ELF-1 (cell line): ENCODE data around the gene KNL1.
"Not testable (repeated sequence)": the region's sequence is repeated elsewhere in the genome, so short reads cannot be mapped to it uniquely, and the experiment has no call there.

Experiments
- DNase-seq: peaks from one replicate; pipeline ENCODE4 v3.0.0-alpha.2; 2016; ENCODE audit warnings: low read depth, low spot score

KNL1 gene, protein sequence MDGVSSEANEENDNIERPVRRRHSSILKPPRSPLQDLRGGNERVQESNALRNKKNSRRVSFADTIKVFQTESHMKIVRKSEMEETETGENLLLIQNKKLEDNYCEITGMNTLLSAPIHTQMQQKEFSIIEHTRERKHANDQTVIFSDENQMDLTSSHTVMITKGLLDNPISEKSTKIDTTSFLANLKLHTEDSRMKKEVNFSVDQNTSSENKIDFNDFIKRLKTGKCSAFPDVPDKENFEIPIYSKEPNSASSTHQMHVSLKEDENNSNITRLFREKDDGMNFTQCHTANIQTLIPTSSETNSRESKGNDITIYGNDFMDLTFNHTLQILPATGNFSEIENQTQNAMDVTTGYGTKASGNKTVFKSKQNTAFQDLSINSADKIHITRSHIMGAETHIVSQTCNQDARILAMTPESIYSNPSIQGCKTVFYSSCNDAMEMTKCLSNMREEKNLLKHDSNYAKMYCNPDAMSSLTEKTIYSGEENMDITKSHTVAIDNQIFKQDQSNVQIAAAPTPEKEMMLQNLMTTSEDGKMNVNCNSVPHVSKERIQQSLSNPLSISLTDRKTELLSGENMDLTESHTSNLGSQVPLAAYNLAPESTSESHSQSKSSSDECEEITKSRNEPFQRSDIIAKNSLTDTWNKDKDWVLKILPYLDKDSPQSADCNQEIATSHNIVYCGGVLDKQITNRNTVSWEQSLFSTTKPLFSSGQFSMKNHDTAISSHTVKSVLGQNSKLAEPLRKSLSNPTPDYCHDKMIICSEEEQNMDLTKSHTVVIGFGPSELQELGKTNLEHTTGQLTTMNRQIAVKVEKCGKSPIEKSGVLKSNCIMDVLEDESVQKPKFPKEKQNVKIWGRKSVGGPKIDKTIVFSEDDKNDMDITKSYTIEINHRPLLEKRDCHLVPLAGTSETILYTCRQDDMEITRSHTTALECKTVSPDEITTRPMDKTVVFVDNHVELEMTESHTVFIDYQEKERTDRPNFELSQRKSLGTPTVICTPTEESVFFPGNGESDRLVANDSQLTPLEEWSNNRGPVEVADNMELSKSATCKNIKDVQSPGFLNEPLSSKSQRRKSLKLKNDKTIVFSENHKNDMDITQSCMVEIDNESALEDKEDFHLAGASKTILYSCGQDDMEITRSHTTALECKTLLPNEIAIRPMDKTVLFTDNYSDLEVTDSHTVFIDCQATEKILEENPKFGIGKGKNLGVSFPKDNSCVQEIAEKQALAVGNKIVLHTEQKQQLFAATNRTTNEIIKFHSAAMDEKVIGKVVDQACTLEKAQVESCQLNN (N-terminal part only)

DNA sequence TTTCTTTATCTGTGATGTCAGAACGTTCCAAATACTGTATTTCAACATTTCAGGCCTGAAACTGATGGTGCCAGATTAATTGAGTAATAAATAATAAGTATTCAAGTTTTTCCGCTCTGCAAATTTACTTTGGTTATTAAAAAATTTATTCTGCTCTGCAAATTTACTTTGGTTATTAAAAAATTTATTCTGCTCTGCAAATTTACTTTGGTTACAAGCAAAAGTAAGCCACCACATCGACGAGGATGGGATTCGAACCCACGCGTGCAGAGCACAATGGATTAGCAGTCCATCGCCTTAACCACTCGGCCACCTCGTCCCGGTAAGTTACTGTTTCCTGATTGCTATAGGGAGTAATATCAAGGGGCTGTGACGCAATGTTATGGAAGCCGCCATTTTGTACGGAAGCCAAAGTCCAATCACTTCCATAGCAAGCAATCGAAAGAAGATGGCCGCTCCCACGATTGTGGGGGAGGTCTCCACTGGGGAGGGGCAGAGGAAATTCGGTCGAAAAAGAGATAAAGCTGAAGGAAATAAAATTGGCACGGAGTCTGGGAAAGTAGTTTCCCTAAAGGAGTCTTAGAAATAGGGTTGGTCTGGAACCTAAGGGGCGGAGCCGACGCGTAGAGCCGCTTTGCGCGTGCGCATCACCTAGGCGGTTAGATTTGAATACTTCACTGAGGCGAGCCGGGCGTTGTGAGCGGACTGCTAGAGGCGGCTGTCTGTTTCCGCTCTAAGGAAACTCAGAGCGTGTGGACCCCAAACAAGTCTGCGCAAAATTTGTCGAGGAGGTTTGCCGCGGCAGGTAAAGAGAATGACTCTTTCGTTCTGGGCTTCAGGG, at the start of gene KNL1:
TSS of gene KNL1 (plus strand) at position 662 of the 841 bp plus-strand sequence. CDS start 8,683 bp downstream, outside the sequence.
- DNase-seq: peak; percentile 98

DNA sequence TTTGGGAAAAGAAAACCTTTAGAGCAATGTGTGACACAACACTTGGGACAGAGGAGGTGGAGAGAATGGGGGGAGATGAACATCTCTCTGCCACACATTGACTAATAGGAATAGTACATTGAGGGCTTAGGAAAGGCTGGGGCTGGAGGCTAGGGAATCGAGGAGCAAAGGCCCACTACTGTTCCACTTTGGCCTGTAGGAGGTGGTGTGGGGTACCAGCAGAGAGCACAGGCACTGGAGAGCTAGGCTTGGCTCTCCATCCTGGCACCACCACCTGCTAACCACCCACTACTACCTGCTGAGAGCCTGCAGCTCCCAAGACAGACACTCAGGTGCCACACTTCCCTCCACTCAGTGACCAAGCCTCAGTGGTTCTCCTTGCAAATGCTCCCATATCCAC, 48.6 kb upstream of the KNL1 start:
- DNase-seq: no peak

DNA sequence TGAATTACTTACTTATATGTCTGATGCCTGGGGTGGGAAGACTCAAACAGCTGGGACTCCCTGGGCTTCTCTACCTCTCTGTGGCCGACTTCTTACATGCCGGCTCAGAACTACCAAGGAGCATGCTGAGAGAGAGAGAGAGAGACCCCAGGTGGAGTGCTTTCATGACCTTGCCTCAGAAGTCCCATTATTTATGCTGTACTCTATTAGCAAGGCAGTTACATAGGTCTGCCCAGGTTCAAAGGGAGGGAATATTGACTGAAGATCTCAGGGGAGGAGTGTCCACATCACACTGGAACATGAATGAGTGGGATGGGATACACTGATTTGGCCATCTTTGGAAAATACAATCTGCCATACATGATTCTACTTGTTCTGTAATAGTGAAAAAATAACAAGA, 45.4 kb upstream of the KNL1 start:
- no peak for DNase-seq

DNA sequence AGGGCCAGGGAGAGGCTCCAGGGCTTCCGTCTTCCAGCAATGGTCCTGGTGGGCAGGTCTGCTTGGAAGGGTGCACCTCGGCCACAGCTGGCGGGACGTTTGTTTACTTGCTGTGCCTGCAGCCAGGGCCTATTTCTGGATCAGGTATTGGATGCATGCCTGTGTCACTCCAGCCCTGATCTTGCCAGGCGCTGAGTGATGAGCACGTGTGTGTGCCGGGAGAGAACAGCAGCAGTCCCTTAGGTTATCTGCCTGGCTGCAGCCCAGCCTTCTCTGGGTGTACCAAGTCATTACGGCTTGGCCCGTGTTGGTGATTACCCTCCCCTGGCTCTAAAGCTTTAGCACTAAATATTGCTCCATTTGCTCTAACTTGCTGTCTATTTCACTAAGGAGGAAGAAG, 44.2 kb upstream of the KNL1 start:
- no peak for DNase-seq

DNA sequence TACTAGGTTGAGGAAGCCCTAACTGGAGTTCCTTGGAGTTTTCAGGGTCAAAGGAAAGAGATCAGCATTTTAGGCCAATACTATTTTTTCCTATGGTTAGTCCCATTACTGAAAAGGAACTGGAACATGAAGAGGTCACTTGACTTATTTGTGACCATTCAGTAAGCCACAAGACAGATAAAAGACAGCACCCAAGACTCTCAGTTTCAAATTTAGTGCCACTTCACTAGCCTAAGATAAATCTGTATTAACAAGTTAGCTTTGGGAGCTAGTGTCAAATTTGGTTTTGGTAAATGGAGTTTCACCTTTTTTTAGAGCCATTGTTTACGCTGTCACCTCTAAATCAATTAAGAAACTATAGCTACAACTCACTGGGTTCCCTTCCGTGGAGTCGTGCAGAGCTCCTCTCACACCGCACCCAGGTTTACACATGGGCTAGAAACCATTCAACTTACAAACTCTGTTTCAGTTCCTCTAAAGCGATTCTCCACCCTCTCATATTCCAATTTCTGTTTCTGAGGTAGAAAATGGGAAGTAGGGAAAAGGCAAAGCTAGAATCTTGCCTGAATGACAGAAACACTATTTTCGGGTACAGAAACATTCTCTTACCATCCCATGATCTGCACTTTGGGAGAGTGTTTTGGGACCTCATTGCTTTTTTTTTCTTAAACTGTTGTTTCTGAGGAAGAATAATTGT, 43.6 kb upstream of the KNL1 start:
- no peak for DNase-seq

DNA sequence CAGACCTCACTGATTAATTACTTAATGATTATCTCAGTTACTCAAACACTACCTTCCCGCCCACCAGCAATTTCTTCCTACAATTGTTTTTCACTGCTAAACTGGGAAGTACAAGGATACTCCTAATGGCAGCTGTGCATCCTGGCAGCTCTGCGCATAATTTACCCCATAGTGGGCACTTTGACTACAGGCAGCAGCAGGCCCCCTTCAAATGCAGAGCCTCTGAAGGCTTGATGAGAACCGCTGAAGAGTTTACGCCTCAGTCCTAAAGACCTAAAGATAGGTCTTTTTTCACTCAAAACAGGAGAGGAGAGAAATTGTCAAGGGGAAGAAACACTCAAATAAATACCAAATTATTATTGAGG, 39.9 kb upstream of the KNL1 start:
- DNase-seq: peak; percentile 30

DNA sequence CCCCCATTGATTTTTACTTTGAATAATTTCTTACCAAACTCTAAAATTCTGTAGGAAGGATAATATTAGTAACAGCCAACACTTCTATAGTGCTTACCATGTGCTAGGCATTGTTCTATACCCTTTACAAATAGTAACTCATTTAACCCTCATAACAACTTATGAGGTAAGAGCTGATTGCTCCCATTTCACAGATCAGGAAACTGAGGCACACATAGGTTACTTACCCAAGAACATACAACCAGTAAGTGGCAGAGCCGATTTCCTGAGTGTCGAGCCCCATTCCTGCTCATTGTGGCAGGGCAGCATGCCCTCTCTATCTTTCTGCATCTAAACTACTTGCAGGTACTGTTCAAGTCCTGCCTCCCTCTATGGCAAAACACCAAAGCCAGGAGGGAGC, 38.2 kb upstream of the KNL1 start:
- no peak for DNase-seq

DNA sequence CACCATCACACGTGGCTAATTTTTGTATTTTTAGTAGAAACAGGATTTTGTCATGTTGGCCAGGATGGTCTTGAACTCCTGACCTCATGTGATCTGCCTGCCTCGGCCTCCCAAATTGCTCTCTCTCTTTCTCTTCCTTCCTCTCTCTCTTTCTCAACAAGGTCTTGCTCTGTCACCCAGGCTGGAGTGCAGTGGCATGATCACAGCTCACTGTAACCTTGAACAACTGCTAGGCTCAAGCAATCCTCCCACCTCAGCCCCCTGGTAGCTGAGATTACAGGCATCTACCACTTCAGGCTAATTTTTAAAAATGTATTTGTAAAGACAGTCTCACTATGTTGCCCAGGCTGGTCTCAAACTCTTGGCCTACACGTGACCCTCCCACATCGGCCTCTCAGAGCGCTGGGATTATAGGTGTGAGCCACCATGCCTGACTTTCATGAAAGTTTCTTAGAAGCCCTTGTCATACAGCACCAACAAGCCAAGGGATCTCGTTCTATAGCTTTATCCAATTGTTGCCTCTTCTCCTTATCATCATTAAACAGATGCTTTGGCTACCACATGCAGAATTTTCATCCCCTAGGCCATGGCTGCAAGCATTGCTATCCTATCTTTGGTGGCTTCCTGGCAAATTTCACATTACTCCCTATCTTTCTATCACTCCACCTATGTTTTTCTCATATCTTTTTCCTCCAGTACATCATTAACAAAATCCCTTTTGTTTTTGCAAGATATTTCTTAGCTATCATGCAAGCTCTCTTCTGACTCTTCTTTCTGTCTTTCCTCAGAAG, 34.9 kb upstream of the KNL1 start:
- no peak for DNase-seq

DNA sequence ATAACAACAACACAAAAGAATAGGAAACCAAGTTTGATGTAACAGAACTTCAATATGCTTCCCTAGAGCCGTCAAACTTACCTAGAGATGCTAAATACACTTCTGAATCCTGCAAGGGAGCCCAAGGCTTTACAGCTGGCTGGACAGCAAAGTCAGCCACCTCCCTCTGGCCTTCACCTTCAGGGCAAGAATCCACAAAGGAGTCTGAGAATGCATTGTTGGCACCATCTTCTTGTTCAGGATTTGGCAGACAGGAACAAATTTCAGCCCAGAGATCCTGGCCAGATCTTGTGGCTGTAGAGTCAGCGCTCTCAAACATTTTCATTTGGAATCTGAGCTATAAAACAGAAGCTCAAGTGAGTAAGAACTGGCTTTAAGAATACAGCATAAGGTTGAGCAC, 31.4 kb upstream of the KNL1 start:
- no peak for DNase-seq

DNA sequence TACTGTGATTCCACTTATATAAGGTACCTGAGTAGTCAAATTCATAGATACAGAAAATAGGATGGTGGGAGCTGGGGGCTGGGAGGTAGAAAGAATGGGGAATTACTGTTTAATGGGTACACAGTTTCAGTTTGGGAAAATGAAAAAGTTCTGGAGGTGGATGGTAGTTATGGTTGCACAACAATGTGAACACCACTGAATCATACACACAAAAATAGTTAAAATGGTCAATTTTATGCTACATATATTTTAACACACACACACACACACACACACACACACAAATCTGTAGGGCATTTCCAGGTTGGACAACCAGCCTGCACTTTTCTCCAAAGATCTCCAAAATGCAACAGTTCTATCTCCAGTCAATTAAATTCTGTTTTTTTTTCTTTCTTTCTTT, 30.6 kb upstream of the KNL1 start:
- no peak for DNase-seq

DNA sequence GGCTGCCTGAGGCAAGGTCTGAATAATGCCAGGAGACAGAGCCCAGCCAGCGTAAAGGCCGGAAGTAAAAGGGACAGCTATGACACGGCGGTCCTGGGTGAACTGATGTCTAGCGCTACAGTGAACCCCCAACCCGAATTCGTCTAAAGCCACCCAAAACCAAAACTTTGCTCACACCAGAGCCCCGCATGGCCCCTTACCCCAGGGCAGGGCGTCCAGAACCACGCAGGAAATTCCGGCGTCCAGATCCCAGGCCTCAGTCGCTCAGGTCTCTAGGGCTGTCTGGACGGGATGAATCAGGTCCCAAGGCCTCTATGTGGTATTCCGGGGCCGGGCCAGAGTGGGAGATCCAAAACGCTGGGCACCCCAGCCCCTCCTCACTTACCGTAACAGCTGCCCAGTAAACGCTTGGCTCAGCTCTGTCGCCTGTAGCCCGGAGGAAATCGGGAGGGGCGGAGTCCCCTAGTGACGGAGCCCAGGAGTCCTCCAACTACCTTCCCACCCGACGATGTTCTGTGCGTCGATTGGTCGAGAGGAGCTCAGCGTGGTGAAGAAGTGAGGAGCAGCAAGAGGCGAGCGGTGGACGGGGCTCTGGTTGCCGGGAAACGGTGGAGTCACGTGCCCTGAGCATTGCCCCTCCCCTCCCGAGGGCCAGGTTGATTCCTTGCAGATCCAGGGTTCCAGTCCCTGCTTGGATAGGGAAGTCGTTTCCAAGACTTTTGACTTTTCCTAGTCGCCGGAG, 29.3 kb upstream of the KNL1 start, which contains the start of gene CCDC32:
TSS of gene CCDC32 (minus strand) at position 452 of the 742 bp plus-strand sequence. CDS start 2,027 bp downstream, outside the sequence.
- peak; percentile 99 for DNase-seq

DNA sequence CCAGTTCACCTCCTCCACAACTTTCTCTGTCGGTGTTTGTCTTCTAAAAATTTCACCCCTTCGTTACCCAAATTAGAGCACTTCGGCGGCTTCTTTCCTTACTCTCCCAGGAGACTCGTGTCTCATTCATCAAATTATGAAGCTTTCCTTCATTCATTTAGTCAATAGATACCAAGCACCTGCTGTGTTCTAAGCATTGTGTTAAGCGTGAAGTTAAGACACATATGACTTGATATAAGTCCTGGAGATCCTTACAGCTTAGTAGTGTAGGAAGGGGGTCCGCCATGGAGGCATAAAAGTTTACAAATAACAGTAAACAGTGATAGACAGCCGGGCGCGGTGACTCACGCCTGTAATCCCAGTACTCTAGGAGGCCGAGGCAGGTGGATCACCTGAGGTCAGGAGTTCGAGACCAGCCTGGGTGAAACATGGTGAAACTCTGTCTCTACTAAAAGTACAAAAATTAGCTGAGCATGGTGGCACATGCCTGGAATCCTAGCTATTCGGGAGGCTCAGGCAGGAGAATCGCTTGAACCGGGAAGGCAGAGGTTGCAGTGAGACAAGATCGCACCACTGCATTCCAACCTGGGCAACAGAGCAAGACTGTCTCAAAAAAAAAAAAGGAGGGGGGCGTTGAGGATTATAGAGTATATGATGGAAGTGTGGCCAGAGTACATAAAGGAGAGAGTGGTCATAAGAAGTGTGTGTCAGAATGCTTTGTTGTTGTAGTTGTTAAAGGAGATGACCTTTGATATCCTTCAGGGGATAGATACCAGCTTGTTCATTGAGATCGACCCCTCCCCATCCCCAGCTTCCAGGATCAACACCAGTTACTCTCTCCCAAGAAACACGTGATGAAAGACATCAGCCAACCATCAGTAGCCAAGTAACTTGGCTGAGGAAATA, 28.5 kb upstream of the KNL1 start:
- DNase-seq: no peak

DNA sequence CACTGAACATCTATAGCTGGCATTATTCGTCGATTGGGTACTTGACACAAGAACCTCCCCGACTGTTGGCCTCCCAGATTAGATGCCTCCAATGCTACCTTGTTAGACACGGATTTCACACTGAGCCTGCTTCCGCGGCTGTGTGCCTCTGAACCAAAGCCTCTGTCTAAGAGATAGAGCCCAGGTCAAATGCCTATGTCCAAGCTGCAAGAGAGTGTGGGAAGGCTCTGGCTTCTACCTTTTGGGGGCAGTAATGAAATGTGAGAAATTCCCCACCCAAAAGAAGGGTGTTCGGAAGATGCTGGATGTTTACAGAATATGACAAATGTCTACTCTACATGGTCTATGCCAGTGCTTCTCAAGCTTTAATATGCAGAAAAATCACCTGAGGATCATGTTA, 26.9 kb upstream of the KNL1 start:
- peak; percentile 56 for DNase-seq

DNA sequence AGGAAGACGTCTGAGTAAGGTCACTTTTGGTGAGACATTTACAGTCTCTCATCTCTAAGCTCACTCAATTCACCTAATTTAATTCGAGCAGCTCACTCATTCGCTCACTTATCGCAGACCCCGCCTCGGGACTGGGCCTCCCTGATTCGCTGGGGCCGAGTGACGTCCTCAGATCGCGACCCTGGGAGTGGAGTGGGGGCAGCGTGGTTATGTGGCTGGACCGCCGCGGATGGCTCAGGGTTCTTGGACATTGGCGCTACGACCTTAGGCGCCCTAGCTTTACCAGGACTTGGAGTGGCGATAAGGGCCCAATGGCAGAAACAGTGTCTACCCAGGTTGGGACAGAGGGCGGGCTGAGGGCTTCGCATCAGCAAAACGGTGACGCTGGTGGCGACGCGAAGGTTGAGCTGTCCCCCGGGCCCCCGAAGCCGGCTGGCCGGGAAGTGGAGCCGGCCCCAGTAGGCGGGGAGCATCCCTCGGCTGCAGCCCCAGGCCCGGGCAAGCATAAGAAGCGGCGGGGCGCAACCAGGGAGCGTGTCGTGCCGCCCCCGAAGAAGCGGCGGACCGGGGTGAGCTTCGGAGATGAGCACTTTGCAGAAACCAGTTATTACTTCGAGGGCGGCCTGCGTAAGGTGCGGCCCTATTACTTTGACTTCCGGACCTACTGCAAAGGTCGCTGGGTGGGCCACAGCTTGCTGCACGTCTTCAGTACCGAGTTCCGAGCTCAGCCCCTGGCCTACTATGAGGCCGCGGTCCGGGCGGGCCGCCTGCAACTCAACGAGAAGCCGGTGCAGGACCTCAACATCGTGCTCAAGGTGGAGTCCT, 24.7 kb upstream of the KNL1 start, which contains the start of gene RPUSD2:
TSS of gene RPUSD2 (plus strand) at position 171 of the 825 bp plus-strand sequence. CDS start at position 210, 39 bp downstream.
- DNase-seq: peak; percentile 93

DNA sequence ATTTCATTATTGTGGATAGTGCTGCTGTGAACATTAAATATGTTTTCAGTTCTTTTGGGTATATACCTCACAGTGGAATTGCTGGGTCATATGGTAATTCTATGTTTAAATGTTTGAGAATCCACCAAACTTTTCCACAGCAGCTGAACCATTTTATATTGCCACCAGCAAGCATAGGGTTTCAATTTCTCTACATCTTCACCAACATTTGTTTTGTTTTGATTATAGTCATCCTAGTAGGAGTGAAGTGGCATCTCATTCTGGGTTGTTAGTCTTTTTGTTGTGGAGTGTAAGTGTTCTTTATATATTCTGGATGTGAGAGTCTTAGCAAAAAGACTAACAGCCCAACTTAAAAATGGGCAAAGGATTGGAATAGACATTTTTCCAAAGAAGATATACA, 18.9 kb upstream of the KNL1 start:
- no peak for DNase-seq

DNA sequence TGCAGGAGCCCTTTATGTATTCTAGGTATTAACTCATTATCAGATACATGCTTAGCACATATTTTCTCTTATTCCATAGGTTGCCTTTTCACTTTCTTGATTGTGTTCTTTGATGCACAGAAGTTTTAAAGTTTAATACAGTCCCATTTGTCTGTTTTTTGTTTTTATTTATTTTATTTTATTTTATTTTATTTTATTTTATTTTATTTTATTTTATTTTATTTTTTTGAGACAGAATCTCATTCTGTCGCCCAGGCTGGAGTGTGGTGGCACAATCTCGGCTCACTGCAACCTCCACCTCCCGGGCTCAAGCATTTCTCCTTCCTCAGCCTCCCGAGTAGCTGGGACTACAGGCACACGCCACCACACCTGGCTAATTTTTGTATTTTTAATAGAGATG, 17.1 kb upstream of the KNL1 start:
- DNase-seq: not testable (repeated sequence)

DNA sequence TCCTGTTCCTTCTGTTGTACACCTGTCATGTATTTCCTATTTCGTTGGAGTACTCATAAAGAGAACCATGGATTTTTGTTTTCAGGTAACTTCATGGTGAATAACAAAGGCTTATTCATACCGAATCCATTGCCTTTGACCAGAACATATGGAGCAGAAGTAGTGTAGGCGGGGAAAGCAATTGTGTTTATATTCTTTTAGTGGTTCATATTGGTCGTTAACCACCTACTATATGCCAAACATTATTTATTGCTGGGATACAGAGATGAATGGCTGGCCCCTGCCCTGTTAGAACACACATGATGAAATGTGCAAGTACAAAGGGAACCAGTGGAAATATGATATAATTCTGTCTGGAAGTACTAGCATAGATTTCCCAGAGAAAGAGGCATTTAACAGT, 15.2 kb upstream of the KNL1 start:
- DNase-seq: no peak
